ENCODE measurements around the gene HOXD4.

DNA sequence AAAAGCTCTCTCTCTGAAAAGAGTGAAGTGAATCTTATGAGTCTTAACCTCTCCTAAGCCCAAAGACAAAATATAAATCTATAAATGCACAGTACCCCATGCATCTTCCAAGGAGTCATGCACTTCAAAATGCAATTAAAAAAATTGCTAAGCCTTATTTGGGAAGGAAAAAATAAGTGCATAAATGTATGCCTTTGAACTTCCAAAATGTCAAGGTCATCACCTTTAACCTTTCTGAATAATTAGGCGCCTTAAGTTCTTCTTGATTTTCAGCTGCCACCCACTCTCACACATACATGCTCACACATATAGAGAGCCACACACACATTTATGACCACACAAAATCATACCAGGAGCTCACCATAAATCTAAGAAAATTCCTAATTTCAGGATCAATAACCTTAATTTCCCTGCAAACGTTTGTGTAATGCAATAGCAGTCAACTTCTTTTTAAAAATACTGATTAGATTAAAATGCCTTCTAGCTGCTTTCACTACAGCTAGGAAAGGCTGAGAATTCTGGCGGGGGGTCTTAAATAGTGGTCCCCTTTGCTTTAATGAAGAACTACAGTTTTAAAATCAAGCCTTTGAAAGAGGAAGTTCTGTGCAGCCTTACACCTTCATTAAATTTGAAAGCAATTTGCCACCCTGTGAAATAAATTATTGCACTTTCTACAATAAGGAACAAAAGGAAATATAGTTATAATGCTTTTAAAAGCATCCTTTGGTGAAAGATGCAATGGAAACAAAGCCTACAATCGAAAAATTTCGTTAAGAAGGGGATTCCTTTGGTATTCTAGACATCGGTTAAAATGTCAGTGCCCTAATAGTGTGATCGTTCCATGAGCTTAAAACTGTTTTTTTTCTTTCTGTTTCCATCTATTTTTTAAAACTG, 40.7 kb upstream of the HOXD4 start:
- TF ChIP-seq, protein P1, sequence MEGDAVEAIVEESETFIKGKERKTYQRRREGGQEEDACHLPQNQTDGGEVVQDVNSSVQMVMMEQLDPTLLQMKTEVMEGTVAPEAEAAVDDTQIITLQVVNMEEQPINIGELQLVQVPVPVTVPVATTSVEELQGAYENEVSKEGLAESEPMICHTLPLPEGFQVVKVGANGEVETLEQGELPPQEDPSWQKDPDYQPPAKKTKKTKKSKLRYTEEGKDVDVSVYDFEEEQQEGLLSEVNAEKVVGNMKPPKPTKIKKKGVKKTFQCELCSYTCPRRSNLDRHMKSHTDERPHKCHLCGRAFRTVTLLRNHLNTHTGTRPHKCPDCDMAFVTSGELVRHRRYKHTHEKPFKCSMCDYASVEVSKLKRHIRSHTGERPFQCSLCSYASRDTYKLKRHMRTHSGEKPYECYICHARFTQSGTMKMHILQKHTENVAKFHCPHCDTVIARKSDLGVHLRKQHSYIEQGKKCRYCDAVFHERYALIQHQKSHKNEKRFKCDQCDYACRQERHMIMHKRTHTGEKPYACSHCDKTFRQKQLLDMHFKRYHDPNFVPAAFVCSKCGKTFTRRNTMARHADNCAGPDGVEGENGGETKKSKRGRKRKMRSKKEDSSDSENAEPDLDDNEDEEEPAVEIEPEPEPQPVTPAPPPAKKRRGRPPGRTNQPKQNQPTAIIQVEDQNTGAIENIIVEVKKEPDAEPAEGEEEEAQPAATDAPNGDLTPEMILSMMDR (IDR thresholded peaks at IDR 0.05) = no peak
- no peak for TF ChIP-seq POLR2A (IDR thresholded peaks at IDR 0.05)

All from thyroid gland (tissue), 4 donors.